ENCODE results near the gene CLDN4.
"Not testable (repeated sequence)": the region's sequence is repeated elsewhere in the genome, so short reads cannot be mapped to it uniquely, and the experiment has no call there.

CLDN4 gene

DNA sequence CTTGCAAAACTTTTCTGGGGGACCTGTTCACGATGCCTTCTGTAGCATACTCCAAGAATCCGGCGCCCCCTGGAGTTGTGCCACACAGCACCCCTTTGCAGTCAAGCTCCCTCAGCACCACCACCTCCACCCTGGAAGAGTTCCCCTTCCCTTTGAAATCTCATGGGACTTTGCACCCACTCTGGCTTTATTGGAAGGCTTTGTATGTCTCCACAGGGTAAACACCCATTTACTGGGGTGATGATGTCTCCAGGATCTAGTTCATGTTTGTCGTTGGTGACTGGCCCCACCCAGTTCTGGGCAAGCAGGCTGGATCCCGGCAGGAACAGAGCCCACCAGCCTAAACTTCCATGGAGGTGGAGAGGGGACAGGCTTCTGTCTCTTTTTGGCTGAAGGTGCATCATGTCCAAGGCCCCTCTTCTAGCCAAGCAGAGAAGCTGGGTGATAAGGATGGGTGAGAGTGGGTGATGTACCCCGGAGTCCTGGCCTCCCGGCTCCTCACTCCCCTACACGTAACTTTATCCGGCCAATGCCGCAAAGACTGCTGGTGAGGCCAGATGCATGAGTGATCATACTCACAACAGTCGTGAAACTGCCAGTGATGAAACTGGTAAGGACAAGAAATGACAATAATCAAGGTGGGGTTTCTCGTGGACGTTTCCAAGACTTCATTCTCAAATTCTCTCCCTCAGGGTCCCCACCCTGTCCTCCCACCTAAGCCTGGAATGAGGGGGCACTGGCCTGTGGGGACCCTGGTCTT is 695 bp upstream of the CLDN4 start:
- Mint-ChIP-seq H3K4me1 (peaks cover 29% of the 10 kb centered on the region), H3K36me3 (no peaks in the 10 kb centered on the region), H3K27ac (no peak overlapping the region), H3K4me3 (no peak overlapping the region), H3K27me3 (peaks cover 45% of the 10 kb centered on the region), H3K9me3 (no peaks in the 10 kb centered on the region)
- CTCF ChIA-PET: no interaction called here
- DNase-seq: no peak

DNA sequence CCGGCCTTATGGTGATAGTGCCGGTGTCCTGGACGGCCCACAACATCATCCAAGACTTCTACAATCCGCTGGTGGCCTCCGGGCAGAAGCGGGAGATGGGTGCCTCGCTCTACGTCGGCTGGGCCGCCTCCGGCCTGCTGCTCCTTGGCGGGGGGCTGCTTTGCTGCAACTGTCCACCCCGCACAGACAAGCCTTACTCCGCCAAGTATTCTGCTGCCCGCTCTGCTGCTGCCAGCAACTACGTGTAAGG is 713 bp downstream of the CLDN4 start:
- Mint-ChIP-seq H3K4me3 (no peak overlapping the region), H3K36me3 (no peaks in the 10 kb centered on the region), H3K9me3 (no peaks in the 10 kb centered on the region), H3K27ac (no peak overlapping the region), H3K27me3 (peaks cover 31% of the 10 kb centered on the region), H3K4me1 (peaks cover 28% of the 10 kb centered on the region)
- no peak for DNase-seq
- CTCF ChIA-PET: no interaction called here

DNA sequence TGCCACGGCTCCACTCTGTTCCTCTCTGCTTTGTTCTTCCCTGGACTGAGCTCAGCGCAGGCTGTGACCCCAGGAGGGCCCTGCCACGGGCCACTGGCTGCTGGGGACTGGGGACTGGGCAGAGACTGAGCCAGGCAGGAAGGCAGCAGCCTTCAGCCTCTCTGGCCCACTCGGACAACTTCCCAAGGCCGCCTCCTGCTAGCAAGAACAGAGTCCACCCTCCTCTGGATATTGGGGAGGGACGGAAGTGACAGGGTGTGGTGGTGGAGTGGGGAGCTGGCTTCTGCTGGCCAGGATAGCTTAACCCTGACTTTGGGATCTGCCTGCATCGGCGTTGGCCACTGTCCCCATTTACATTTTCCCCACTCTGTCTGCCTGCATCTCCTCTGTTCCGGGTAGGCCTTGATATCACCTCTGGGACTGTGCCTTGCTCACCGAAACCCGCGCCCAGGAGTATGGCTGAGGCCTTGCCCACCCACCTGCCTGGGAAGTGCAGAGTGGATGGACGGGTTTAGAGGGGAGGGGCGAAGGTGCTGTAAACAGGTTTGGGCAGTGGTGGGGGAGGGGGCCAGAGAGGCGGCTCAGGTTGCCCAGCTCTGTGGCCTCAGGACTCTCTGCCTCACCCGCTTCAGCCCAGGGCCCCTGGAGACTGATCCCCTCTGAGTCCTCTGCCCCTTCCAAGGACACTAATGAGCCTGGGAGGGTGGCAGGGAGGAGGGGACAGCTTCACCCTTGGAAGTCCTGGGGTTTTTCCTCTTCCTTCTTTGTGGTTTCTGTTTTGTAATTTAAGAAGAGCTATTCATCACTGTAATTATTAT is 1.2 kb downstream of the CLDN4 start:
- Mint-ChIP-seq H3K36me3 (no peaks in the 10 kb centered on the region), H3K27ac (no peak overlapping the region), H3K4me1 (peaks cover 23% of the 10 kb centered on the region), H3K9me3 (no peaks in the 10 kb centered on the region), H3K4me3 (no peak overlapping the region), H3K27me3 (peaks cover 25% of the 10 kb centered on the region)
- CTCF ChIA-PET: no interaction called here
- DNase-seq: no peak

DNA sequence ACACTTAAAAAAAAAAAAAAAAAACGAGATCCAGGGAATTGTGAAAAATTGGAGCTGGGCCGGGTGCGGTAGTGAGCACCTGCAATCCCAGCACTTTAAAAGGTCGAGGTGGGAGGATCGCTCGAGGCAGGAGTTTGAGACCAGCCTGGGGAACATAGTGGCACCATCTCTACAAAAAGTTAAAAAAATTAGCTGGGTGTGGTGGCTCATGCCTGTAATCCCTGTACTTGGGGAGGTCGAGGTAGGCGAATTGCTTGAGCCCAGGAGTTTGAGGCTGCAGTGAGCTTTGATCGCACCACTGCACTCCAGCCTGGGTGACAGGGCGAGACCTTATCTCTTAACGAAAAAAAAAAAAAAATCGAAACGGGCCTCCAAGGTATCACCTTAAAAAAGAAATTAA is 2.0 kb downstream of the CLDN4 start:
- no peak overlapping the region for H3K27ac Mint-ChIP-seq
- H3K36me3 Mint-ChIP-seq: no peaks in the 10 kb centered on the region
- CTCF ChIA-PET: no interaction called here
- peaks cover 21% of the 10 kb centered on the region for H3K27me3 Mint-ChIP-seq
- H3K9me3 Mint-ChIP-seq: no peaks in the 10 kb centered on the region
- peaks cover 15% of the 10 kb centered on the region for H3K4me1 Mint-ChIP-seq
- DNase-seq: no peak
- no peak overlapping the region for H3K4me3 Mint-ChIP-seq

DNA sequence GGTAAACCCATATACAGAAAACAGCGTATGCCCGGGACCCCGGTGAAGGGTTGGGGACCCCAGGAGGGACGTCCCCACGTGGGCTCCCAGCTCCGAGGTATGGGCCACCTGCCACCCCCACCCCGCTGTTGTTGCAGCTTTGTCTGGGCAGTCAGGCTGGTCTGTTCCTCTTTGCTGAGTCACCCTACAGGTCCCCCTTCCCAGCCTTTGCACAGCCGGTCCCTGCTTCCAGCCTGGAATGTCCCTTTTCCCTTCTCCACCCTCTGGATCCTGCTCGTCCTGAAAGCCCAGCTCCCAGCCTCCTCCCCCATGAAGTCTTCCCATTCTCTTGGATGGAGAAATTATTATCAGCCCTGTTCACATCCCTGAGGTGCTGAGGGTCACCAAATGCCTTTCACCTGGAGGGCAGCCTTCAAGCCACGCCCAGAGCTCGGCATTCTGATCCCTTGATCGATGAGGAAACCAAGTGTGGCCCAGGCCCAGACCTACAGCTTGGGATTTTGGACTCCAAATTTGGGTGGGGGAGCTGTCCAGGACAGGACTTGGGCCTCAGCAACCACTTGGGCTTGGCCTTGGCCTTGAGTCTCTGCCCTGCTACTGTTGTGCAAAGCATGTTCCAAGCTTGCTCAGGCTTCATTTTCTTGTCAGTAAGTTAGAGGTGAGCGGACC is 2.6 kb downstream of the CLDN4 start:
- no peak overlapping the region for H3K27ac Mint-ChIP-seq
- no peak overlapping the region for H3K4me3 Mint-ChIP-seq
- peaks cover 24% of the 10 kb centered on the region for H3K27me3 Mint-ChIP-seq
- DNase-seq: no peak
- peaks cover 12% of the 10 kb centered on the region for H3K4me1 Mint-ChIP-seq
- CTCF ChIA-PET: interaction anchor here (0.6 kb wide), 1 partner anchor 370 kb away, joined by 3 read pairs; no protein-coding TSS in a partner anchor
- H3K36me3 Mint-ChIP-seq: no peaks in the 10 kb centered on the region
- no peaks in the 10 kb centered on the region for H3K9me3 Mint-ChIP-seq

DNA sequence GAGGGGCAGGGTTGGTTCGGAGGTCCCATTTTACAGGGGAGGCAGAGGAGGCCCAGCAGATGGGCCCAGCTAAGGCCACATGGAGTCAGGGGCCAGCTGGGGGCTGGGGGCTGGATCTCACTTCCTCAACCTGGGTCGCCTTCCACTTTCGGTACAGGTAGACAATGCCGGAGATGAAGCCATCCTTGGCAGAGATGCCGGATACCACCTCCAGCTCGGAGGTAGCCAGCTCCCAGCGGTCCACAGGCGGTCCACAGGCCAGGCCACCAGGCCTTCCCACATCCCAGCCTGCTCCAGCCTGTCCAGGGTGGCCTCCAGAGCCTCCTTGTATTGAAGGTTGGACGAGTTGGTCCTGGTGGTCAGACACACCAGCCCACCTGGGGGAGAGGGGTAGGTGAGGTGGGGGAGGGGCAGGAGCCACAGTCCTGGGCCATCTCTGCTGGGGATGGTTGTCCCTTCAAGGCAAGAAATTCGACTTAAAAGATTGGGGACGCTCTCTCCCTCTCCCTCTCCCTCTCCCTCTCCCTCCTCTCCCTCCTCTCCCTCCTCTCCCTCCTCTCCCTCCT is 3.9 kb downstream of the CLDN4 start:
- Mint-ChIP-seq H3K9me3 (no peaks in the 10 kb centered on the region), H3K36me3 (no peaks in the 10 kb centered on the region), H3K27ac (no peak overlapping the region), H3K4me3 (no peak overlapping the region), H3K27me3 (peaks cover 13% of the 10 kb centered on the region), H3K4me1 (peaks cover 5% of the 10 kb centered on the region)
- CTCF ChIA-PET: no interaction called here
- no peak for DNase-seq

DNA sequence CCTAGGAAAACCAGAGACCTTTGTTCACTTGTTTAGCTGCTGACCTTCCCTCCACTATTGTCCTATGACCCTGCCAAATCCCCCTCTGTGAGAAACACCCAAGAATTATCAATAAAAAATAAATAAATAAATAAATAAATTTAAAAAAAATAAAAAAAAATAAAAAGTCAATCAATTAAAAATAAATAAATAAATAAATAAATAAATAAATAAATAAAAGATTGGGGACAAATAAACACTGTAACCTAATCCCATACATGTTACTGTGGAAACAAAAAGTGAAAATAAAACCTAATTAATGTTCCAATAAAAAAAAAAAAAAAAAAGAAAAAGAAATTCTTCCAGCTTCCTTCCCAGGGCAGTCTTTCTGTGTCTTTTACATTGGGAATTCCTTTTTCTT is 6.4 kb downstream of the CLDN4 start:
- H3K27ac Mint-ChIP-seq, H3K9me3 Mint-ChIP-seq, DNase-seq, H3K27me3 Mint-ChIP-seq, H3K36me3 Mint-ChIP-seq, H3K4me3 Mint-ChIP-seq: not testable (repeated sequence)
- CTCF ChIA-PET: interaction anchor here (0.7 kb wide), 1 partner anchor 59 kb away, joined by 4 read pairs; no protein-coding TSS in a partner anchor
- peaks cover 10% of the 10 kb centered on the region for H3K4me1 Mint-ChIP-seq

DNA sequence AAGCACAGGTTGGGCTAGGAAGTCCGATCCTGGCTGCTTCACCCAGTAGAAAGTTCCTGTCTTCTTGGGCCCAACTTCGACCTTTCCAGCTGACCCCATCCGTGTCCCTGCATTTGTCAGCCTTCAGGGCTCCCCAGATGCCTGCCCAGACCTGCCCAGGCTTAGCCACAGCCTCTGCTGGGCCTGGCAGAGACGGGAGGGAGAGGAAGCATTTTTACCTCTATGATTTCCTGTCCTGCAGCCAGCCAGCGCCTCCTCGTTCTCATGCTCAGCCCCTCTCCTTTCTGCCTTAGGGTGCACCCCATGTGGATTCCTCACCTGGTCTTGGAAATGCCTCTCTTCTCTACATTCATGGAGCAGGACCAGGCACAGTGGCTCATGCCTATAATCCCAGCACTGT is 7.8 kb downstream of the CLDN4 start:
- CTCF ChIA-PET: no interaction called here
- peaks cover 8% of the 10 kb centered on the region for H3K27me3 Mint-ChIP-seq
- no peak for DNase-seq
- no peak overlapping the region for H3K27ac Mint-ChIP-seq
- H3K4me1 Mint-ChIP-seq: peaks cover 13% of the 10 kb centered on the region
- no peaks in the 10 kb centered on the region for H3K9me3 Mint-ChIP-seq
- no peak overlapping the region for H3K4me3 Mint-ChIP-seq
- no peaks in the 10 kb centered on the region for H3K36me3 Mint-ChIP-seq

DNA sequence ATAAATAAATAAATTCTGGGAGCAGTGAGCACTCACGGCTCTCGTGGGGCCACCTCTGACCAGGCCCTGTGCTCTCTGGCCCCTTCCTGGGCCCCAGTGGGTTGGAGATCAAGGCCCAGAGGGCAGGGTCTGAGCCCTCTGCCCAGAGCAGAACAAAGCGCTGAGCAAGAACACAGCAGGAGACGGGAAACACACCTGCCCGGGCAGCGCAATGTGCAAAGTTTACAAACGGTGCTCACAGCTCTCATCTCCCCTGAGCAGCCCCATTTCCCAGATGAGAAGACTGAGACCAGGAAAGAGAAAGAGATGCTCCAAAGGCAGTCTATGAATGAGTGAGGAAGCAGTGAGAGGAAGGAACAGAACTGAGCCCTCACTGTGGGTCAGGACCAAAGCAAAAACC is 8.5 kb downstream of the CLDN4 start:
- Mint-ChIP-seq H3K9me3 (no peaks in the 10 kb centered on the region), H3K27ac (no peak overlapping the region), H3K4me3 (no peak overlapping the region), H3K27me3 (peaks cover 15% of the 10 kb centered on the region), H3K4me1 (peaks cover 18% of the 10 kb centered on the region), H3K36me3 (no peaks in the 10 kb centered on the region)
- no peak for DNase-seq
- CTCF ChIA-PET: interaction anchor here (0.7 kb wide), 1 partner anchor 119 kb away, joined by 3 read pairs; no protein-coding TSS in a partner anchor

DNA sequence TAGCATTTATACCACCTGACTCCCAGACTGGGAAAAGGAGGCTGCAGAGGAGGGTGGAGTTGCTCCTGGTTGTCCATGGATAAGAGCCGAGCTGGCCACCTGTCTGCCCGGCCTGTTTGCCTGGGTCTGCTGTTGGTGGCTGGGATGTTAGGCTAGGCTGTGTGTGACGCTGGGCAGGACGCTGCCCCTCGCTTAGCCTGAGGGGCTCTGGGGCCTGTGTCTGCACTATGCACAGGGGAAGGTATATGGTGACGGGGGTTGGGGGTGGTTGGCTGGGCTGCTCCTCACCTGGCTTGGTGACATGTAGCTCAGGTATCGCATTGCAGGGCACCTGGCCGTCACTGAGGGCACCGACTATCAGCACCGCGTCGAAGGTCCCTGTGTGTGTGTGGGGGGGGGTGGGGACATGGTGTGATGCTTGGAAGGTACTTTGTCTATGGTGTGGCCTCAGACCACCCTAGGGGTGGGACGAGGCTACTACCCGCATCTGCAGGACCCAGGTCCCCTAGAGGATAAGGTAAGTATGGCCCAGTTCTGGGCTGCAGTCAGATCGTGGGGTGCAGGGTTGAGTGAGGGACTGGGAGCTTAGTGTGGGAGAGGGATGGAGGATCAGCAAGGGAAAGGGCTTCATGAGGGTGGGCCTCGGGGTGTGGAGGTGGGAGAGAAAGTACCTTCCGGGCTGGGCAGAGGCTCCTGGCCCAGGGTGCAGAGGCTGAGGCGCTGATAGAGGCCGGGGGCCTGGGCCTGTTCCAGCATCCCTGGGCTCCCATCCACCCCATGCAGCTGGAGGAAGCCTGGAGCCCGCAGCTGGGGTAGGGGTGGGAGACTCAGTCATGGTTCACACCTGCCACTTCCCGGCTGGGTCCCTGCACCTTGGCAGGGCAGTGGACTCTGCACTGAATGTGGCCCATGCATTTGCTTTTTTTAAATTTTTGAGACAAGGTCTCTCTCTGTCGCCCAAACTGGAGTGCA is 9.2 kb downstream of the CLDN4 start:
- Mint-ChIP-seq H3K27ac (no peak overlapping the region), H3K9me3 (no peaks in the 10 kb centered on the region), H3K27me3 (peaks cover 18% of the 10 kb centered on the region), H3K36me3 (no peaks in the 10 kb centered on the region), H3K4me3 (no peak overlapping the region), H3K4me1 (peaks cover 21% of the 10 kb centered on the region)
- no peak for DNase-seq
- CTCF ChIA-PET: interaction anchor here (0.7 kb wide), 1 partner anchor 120 kb away, joined by 3 read pairs; no protein-coding TSS in a partner anchor

DNA sequence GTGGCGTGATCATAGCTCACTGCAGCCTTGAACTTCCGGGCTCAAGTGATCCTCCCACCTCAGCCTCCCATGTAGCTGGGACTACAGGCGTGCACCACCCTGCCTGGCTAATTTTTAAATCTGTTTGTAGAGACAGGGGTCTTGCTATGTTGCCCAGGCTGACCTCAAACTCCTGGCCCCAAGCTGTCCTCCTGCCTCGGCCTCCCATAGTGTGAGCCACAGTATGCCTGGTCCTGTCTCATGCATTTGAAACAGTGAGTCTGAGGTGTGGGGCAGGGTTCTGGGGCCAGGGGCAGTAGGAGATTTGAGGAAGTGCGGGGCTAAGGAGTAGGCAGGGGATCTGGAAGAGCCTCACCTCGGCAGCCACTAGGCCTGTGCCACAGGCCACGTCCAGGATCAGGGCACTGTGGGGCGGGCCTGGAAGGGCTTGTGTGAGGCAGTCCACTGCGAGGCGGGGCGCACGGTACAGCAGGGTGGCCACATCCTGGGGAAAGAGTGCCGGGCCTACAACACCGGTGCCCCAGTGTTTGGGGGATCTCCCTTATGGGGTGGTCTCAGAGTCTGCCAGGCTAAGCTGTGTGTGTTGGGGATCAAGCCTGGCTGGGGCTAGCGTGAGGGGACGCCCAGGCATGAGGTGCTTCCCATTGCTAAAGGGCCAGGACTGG is 10.1 kb downstream of the CLDN4 start:
- peak overlapping the region; percentile 34 for H3K4me3 Mint-ChIP-seq
- no peaks in the 10 kb centered on the region for H3K36me3 Mint-ChIP-seq
- H3K9me3 Mint-ChIP-seq: no peaks in the 10 kb centered on the region
- CTCF ChIA-PET: no interaction called here
- H3K27me3 Mint-ChIP-seq: peaks cover 20% of the 10 kb centered on the region
- no peak overlapping the region for H3K27ac Mint-ChIP-seq
- peaks cover 21% of the 10 kb centered on the region for H3K4me1 Mint-ChIP-seq
- DNase-seq: no peak

DNA sequence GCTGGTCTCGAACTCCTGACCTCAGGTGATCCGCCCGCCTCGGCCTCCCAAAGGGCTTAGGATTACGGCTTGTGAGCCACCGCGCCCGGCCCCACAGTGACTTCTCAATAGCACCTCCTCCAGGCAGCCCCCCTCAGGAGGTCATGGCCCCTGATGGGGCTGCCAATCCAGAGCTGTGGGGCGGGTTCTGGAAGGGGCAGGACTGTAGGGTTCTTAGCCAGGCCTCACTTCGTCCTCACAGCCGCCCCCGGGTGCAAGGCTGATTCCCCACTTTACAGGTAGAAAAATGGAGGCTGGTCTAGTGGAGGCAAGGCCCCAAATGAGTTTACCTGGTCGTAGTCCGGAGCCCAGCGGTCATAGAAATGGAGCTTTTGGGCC is 10.9 kb downstream of the CLDN4 start:
- CTCF ChIA-PET: no interaction called here
- no peaks in the 10 kb centered on the region for H3K36me3 Mint-ChIP-seq
- no peak overlapping the region for H3K27ac Mint-ChIP-seq

More for the DNA sequence above, 10.9 kb downstream of the CLDN4 start:
- peaks cover 20% of the 10 kb centered on the region for H3K27me3 Mint-ChIP-seq
- no peaks in the 10 kb centered on the region for H3K9me3 Mint-ChIP-seq
- DNase-seq: no peak
- H3K4me3 Mint-ChIP-seq: peak overlapping the region; percentile 79
- peaks cover 21% of the 10 kb centered on the region for H3K4me1 Mint-ChIP-seq

All from activated naive CD4-positive, alpha-beta T cell treated with anti-CD3 and anti-CD28 coated beads, Interleukin-2, amount 10 ng/mL, durations not matched to agents 7 days and 5 days (primary cell).